WTC11 (cell line): ENCODE measurements around the gene SMAD6. TPM values are rescaled to one million over a fixed set of nuclear protein-coding genes. Genes with fewer than 3 reads are reported as not detected.

Source experiments
- ATAC-seq: fragments of 200-7000 bp; cut with Tn5 transposase; 2 replicates; pipeline ENCODE4 v1.10.0; 2021; ENCODE audit warnings: mild to moderate bottlenecking, moderate library complexity
- CTCF ChIA-PET: fragments of 300-600 bp; sonication (Branson Sonifier 250); formaldehyde crosslinking; loops from one replicate; lab custom pipeline; 2021; ENCODE audit warnings: antibody characterized with exemption; lab: Charles Lee
- POLR2A ChIA-PET: fragments of 350-600 bp; sonication (Branson Sonifier 250); formaldehyde crosslinking; loops from one replicate; lab custom pipeline; 2021; ENCODE audit warnings: antibody characterized with exemption; lab: Charles Lee
- DNase-seq: peaks from one replicate; pipeline ENCODE4 v3.0.0; 2021; ENCODE audit warnings: low spot score
- H3K27ac Mint-ChIP-seq: 2 replicates; pipeline ENCODE4 v1.8.0; 2021; ENCODE audit warnings: mixed read lengths
- H3K27me3 Mint-ChIP-seq: 2 replicates; pipeline ENCODE4 v1.8.0; 2021; ENCODE audit warnings: low read depth, mild to moderate bottlenecking, moderate library complexity, mixed read lengths
- H3K36me3 Mint-ChIP-seq: 2 replicates; pipeline ENCODE4 v1.8.0; 2021; ENCODE audit warnings: mixed read lengths
- H3K4me1 Mint-ChIP-seq: 2 replicates; pipeline ENCODE4 v1.8.0; 2022; ENCODE audit warnings: mixed read lengths
- H3K4me3 Mint-ChIP-seq: 2 replicates; pipeline ENCODE4 v1.8.0; 2021; ENCODE audit warnings: mild to moderate bottlenecking, moderate library complexity, mixed read lengths
- H3K9me3 Mint-ChIP-seq: 2 replicates; pipeline ENCODE4 v1.8.0; 2021; ENCODE audit warnings: mixed read lengths
- MXD4 ChIP-seq: fragments of 250-450 bp; sonication (Bioruptor Pico); IDR thresholded peaks from 2 replicates; pipeline ENCODE4 v1.8.0; 2021; ENCODE audit warnings: mild to moderate bottlenecking, moderate library complexity, borderline replicate concordance
- NFE2L1 ChIP-seq: sonication (generic); formaldehyde crosslinking; IDR thresholded peaks from 2 replicates; pipeline ENCODE4 v1.8.1; 2023; ENCODE audit warnings: missing genetic modification reagents
- NR1H2 ChIP-seq: sonication (generic); formaldehyde crosslinking; IDR thresholded peaks from 2 replicates; pipeline ENCODE4 v1.9.0; 2021; ENCODE audit warnings: mild to moderate bottlenecking, moderate library complexity, missing genetic modification reagents
- NR3C1 ChIP-seq: sonication (generic); formaldehyde crosslinking; conservative IDR thresholded peaks from 2 replicates; pipeline ENCODE4 v1.8.1; 2023; ENCODE audit warnings: low read depth, mild to moderate bottlenecking, missing genetic modification reagents
- PRRX2 ChIP-seq: fragments of 250-450 bp; sonication (Bioruptor Pico); IDR thresholded peaks from 2 replicates; pipeline ENCODE4 v1.8.0; 2021; ENCODE audit warnings: mild to moderate bottlenecking
- TEAD1 ChIP-seq: sonication (generic); formaldehyde crosslinking; IDR thresholded peaks from 2 replicates; pipeline ENCODE4 v1.8.0; 2022; ENCODE audit warnings: mild to moderate bottlenecking, missing genetic modification reagents
- ZNF121 ChIP-seq: sonication (generic); formaldehyde crosslinking; IDR thresholded peaks from 2 replicates; pipeline ENCODE4 v1.8.0; 2023; ENCODE audit warnings: missing genetic modification reagents
- total RNA-seq: library from RNA; stranded (reverse); gene quantifications from 3 replicates; pipeline ENCODE4 v1.2.3, GENCODE V29; 2021
- TF ChIP-seq, protein P1 (sequence below): sonication (generic); formaldehyde crosslinking; IDR thresholded peaks from 2 replicates; pipeline ENCODE4 v1.8.0; 2022; ENCODE audit warnings: mild to moderate bottlenecking, missing genetic modification reagents
- TF ChIP-seq, protein P2 (sequence below): sonication (generic); formaldehyde crosslinking; IDR thresholded peaks from 2 replicates; pipeline ENCODE4 v1.8.1; 2022; ENCODE audit warnings: mild to moderate bottlenecking, missing genetic modification reagents, moderate library complexity, borderline replicate concordance
- TF ChIP-seq, protein P3 (sequence below): sonication (generic); formaldehyde crosslinking; IDR thresholded peaks from 2 replicates; pipeline ENCODE4 v1.8.0; 2023; ENCODE audit warnings: missing genetic modification reagents, mild to moderate bottlenecking, borderline replicate concordance
- TF ChIP-seq, protein P4 (sequence below): fragments of 250-450 bp; sonication (Bioruptor Pico); IDR thresholded peaks from 2 replicates; pipeline ENCODE4 v1.8.0; 2021; ENCODE audit warnings: mild to moderate bottlenecking
- TF ChIP-seq, protein P5 (sequence below): fragments of 250-450 bp; sonication (Bioruptor Pico); conservative IDR thresholded peaks from 2 replicates; pipeline ENCODE4 v1.9.0; 2021; ENCODE audit warnings: mild to moderate bottlenecking
- TF ChIP-seq, protein P6 (sequence below): sonication (generic); formaldehyde crosslinking; IDR thresholded peaks from 2 replicates; pipeline ENCODE4 v1.8.0; 2022; ENCODE audit warnings: mild to moderate bottlenecking, missing genetic modification reagents
- TF ChIP-seq, protein P7 (sequence below): sonication (generic); formaldehyde crosslinking; conservative IDR thresholded peaks from 2 replicates; pipeline ENCODE4 v1.8.1; 2022; ENCODE audit warnings: mild to moderate bottlenecking, missing genetic modification reagents
- TF ChIP-seq, protein P8 (sequence below): fragments of 250-450 bp; sonication (Bioruptor Pico); IDR thresholded peaks from 2 replicates; pipeline ENCODE4 v1.9.0; 2021; ENCODE audit warnings: mild to moderate bottlenecking

Gene SMAD6
- total RNA-seq, 1 experiment from 2014 or later, result 13.9 TPM

DNA sequence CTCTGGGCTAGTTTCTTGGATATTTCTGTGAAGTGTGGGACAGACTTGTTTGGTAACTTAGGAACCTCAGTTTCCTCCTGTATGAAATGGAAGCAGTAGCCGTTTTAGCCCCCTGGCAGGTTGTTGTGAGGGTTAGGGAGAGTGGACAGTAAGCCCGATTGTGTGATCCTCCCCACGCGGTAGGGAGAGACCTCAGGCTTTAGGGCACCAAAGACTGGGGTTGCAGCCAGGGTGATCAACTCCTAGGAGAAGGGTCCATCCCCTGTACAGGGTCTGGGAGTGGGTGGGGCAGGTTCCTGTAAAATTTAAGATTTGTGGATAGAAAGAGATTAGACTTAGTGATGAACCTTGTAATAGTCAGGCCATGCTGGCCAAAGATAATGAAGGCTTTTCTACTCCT lies 120.5 kb downstream of the SMAD6 start (continued):
- TF ChIP-seq, protein P1, sequence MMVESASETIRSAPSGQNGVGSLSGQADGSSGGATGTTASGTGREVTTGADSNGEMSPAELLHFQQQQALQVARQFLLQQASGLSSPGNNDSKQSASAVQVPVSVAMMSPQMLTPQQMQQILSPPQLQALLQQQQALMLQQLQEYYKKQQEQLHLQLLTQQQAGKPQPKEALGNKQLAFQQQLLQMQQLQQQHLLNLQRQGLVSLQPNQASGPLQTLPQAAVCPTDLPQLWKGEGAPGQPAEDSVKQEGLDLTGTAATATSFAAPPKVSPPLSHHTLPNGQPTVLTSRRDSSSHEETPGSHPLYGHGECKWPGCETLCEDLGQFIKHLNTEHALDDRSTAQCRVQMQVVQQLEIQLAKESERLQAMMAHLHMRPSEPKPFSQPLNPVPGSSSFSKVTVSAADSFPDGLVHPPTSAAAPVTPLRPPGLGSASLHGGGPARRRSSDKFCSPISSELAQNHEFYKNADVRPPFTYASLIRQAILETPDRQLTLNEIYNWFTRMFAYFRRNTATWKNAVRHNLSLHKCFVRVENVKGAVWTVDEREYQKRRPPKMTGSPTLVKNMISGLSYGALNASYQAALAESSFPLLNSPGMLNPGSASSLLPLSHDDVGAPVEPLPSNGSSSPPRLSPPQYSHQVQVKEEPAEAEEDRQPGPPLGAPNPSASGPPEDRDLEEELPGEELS (CRISPR knock-in tag), result no peak
- no peak for TF ChIP-seq NR3C1 (CRISPR knock-in tag)
- no peak for TF ChIP-seq NR1H2 (CRISPR knock-in tag)
- TF ChIP-seq, protein P2, sequence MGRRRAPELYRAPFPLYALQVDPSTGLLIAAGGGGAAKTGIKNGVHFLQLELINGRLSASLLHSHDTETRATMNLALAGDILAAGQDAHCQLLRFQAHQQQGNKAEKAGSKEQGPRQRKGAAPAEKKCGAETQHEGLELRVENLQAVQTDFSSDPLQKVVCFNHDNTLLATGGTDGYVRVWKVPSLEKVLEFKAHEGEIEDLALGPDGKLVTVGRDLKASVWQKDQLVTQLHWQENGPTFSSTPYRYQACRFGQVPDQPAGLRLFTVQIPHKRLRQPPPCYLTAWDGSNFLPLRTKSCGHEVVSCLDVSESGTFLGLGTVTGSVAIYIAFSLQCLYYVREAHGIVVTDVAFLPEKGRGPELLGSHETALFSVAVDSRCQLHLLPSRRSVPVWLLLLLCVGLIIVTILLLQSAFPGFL (CRISPR knock-in tag), result no peak
- TF ChIP-seq, protein P3, sequence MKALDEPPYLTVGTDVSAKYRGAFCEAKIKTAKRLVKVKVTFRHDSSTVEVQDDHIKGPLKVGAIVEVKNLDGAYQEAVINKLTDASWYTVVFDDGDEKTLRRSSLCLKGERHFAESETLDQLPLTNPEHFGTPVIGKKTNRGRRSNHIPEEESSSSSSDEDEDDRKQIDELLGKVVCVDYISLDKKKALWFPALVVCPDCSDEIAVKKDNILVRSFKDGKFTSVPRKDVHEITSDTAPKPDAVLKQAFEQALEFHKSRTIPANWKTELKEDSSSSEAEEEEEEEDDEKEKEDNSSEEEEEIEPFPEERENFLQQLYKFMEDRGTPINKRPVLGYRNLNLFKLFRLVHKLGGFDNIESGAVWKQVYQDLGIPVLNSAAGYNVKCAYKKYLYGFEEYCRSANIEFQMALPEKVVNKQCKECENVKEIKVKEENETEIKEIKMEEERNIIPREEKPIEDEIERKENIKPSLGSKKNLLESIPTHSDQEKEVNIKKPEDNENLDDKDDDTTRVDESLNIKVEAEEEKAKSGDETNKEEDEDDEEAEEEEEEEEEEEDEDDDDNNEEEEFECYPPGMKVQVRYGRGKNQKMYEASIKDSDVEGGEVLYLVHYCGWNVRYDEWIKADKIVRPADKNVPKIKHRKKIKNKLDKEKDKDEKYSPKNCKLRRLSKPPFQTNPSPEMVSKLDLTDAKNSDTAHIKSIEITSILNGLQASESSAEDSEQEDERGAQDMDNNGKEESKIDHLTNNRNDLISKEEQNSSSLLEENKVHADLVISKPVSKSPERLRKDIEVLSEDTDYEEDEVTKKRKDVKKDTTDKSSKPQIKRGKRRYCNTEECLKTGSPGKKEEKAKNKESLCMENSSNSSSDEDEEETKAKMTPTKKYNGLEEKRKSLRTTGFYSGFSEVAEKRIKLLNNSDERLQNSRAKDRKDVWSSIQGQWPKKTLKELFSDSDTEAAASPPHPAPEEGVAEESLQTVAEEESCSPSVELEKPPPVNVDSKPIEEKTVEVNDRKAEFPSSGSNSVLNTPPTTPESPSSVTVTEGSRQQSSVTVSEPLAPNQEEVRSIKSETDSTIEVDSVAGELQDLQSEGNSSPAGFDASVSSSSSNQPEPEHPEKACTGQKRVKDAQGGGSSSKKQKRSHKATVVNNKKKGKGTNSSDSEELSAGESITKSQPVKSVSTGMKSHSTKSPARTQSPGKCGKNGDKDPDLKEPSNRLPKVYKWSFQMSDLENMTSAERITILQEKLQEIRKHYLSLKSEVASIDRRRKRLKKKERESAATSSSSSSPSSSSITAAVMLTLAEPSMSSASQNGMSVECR (CRISPR knock-in tag), result no peak
- TF ChIP-seq, protein P4, sequence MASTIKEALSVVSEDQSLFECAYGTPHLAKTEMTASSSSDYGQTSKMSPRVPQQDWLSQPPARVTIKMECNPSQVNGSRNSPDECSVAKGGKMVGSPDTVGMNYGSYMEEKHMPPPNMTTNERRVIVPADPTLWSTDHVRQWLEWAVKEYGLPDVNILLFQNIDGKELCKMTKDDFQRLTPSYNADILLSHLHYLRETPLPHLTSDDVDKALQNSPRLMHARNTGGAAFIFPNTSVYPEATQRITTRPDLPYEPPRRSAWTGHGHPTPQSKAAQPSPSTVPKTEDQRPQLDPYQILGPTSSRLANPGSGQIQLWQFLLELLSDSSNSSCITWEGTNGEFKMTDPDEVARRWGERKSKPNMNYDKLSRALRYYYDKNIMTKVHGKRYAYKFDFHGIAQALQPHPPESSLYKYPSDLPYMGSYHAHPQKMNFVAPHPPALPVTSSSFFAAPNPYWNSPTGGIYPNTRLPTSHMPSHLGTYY, result no peak
- TF ChIP-seq PRRX2, result no peak
- TF ChIP-seq MXD4 (CRISPR knock-in tag), result no peak

DNA sequence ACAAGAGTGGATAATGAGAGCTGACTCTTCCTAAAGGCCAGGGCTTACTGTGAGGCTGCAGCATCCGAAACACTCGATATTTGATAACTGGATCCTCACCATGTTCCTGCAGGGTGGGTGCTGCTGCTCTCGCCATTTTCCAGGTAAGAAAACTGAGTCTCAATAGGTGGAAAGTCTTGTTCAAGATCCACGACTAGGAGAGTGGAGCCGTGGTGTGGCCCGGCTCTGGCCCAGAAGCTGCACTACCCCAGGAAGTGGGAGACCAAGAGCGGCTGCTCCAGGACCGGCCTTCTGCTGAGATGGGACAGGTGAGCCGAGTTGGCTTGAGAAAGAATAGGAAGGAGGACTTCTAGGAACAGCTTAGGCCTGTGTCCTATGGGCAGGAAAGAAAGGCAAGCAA lies 121.6 kb downstream of the SMAD6 start:
- no peaks in the 10 kb centered on the region for H3K9me3 Mint-ChIP-seq
- DNase-seq (no peak), ATAC-seq (no peak)
- H3K36me3 Mint-ChIP-seq, result no peaks in the 10 kb centered on the region
- ChIA-PET POLR2A (no interaction called here), CTCF (no interaction called here)
- H3K27me3 Mint-ChIP-seq, result peaks cover 7% of the 10 kb centered on the region
- TF ChIP-seq, protein P5, sequence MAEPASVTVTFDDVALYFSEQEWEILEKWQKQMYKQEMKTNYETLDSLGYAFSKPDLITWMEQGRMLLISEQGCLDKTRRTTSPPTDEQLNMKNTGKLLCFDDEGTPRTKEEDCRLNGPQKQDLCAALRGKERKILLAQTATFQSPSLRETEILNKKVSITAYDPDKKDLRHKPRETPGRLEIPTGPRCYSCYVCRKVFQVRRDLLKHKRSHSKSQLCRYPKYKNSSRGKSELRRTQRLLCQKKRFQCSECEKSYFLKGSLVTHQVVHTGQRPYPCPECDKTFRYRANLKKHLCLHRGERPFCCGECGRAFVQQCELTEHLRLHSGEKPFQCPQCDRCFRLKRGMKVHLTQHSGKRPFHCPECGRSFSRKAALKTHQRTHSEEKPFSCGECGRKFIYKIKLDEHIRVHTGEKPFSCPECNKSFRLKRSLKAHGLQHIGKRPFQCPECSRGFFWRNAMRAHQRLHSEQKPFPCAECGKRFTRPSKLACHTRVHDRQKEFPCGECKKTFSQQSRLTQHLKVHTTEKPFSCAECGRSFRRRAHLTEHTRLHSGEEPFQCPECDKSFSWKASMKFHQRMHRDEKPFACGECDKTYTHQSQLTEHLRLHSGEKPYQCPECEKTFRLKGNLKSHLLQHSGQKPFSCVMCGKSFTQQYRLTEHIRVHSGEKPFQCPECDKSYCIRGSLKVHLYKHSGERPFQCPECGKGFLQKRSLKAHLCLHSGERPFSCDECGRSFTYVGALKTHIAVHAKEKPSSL (CRISPR knock-in tag), result no peak
- TF ChIP-seq ZNF121 (CRISPR knock-in tag) (no peak), TEAD1 (CRISPR knock-in tag) (no peak), NFE2L1 (CRISPR knock-in tag) (no peak)
- TF ChIP-seq, protein P6, sequence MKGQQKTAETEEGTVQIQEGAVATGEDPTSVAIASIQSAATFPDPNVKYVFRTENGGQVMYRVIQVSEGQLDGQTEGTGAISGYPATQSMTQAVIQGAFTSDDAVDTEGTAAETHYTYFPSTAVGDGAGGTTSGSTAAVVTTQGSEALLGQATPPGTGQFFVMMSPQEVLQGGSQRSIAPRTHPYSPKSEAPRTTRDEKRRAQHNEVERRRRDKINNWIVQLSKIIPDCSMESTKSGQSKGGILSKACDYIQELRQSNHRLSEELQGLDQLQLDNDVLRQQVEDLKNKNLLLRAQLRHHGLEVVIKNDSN (CRISPR knock-in tag), result no peak
- TF ChIP-seq, protein P7, sequence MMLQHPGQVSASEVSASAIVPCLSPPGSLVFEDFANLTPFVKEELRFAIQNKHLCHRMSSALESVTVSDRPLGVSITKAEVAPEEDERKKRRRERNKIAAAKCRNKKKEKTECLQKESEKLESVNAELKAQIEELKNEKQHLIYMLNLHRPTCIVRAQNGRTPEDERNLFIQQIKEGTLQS (CRISPR knock-in tag), result no peak
- TF ChIP-seq, protein P8, sequence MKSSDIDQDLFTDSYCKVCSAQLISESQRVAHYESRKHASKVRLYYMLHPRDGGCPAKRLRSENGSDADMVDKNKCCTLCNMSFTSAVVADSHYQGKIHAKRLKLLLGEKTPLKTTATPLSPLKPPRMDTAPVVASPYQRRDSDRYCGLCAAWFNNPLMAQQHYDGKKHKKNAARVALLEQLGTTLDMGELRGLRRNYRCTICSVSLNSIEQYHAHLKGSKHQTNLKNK (CRISPR knock-in tag), result no peak
- peaks cover 33% of the 10 kb centered on the region for H3K4me1 Mint-ChIP-seq
- no peak overlapping the region for H3K27ac Mint-ChIP-seq
- no peak overlapping the region for H3K4me3 Mint-ChIP-seq
